Smooth muscle cell (in vitro differentiated cells): Measurements from ENCODE around the gene SEZ6L. TPM values are rescaled to one million over a fixed set of nuclear protein-coding genes. Genes with fewer than 3 reads are reported as not detected.

Experiments used
- DNase-seq: peaks from one replicate; lab custom pipeline; 2025; ENCODE audit not compliant: unreplicated experiment; lab: John Stamatoyannopoulos, UW
- H2AFZ ChIP-seq: fragments of 200-600 bp; sonication (generic); 2 replicates; pipeline ENCODE4 v1.6.0; 2016; ENCODE audit warnings: antibody characterized with exemption, low read depth, mild to moderate bottlenecking
- H3F3A ChIP-seq: fragments of 200-600 bp; sonication (generic); 2 replicates; pipeline ENCODE4 v1.6.0; 2017; ENCODE audit warnings: antibody characterized with exemption, low read depth
- H3K27ac ChIP-seq: fragments of 200-600 bp; sonication (generic); 2 replicates; pipeline ENCODE4 v1.5.1; 2016; ENCODE audit warnings: low read depth, mild to moderate bottlenecking
- H3K27me3 ChIP-seq: fragments of 200-600 bp; sonication (generic); 2 replicates; pipeline ENCODE4 v1.6.1; 2016; ENCODE audit warnings: low read depth, mild to moderate bottlenecking
- H3K36me3 ChIP-seq: fragments of 200-600 bp; sonication (generic); 2 replicates; pipeline ENCODE4 v1.5.1; 2016; ENCODE audit warnings: low read depth
- H3K4me1 ChIP-seq: fragments of 200-600 bp; sonication (generic); 2 replicates; pipeline ENCODE4 v1.5.1; 2016; ENCODE audit warnings: low read depth
- H3K4me2 ChIP-seq: fragments of 200-600 bp; sonication (generic); 2 replicates; pipeline ENCODE4 v1.6.0; 2016; ENCODE audit warnings: mild to moderate bottlenecking
- H3K4me3 ChIP-seq: fragments of 200-600 bp; sonication (generic); 2 replicates; pipeline ENCODE4 v1.5.1; 2016; ENCODE audit warnings: mild to moderate bottlenecking
- H3K79me2 ChIP-seq: fragments of 200-600 bp; sonication (generic); 2 replicates; pipeline ENCODE4 v1.6.0; 2016; ENCODE audit warnings: low read depth, mild to moderate bottlenecking
- H3K9ac ChIP-seq: fragments of 200-600 bp; sonication (generic); 2 replicates; pipeline ENCODE4 v1.6.0; 2016; ENCODE audit warnings: low read depth
- H3K9me3 ChIP-seq: fragments of 200-600 bp; sonication (generic); replicated peaks from 2 replicates; pipeline ENCODE4 v1.5.1; 2016; ENCODE audit warnings: low read depth
- H4K20me1 ChIP-seq: fragments of 200-600 bp; sonication (generic); 2 replicates; pipeline ENCODE4 v1.6.0; 2016; ENCODE audit warnings: low read depth
- CTCF ChIP-seq: fragments of 200-600 bp; sonication (generic); IDR thresholded peaks from 2 replicates; pipeline ENCODE4 v1.5.1; 2017; ENCODE audit warnings: borderline replicate concordance, mild to moderate bottlenecking, antibody characterized with exemption; ENCODE audit not compliant: insufficient read depth, poor library complexity, severe bottlenecking
- WGBS: methylation state at CpG from one replicate; pipeline ENCODE4 v1.1.7; 2016; ENCODE audit warnings: low lambda C conversion rate; 5-methylcytosine and 5-hydroxymethylcytosine counted together
- polyA plus RNA-seq: library from polyadenylated mRNA; unstranded; fragments of >200 nt; fragmentation: Nextera tagmentation; extraction: Ambion mirVana; gene quantifications from 2 replicates; pipeline ENCODE4 v1.2.1, GENCODE V29; 2016
- total RNA-seq: library from RNA; depleted of rRNA; stranded (reverse); fragments of >200 nt; gene quantifications from 2 replicates; pipeline ENCODE4 v1.2.3, GENCODE V29; 2014

Gene SEZ6L
- total and polyA plus RNA-seq, 2 experiments from 2014 or later: 2.1 TPM

- Histone ChIP-seq H3K9me3 (no peaks in the 10 kb centered on the region), H4K20me1 (no peaks in the 10 kb centered on the region), H3K4me3 (no peak overlapping the region), H2AFZ (no peak overlapping the region), H3K4me2 (no peak overlapping the region), H3K79me2 (no peaks in the 10 kb centered on the region), H3K4me1 (no peaks in the 10 kb centered on the region), H3K27ac (no peak overlapping the region), H3K9ac (no peak overlapping the region), H3F3A (no peaks in the 10 kb centered on the region), H3K36me3 (no peaks in the 10 kb centered on the region), H3K27me3 (peaks cover 3% of the 10 kb centered on the region)
- WGBS: 94% methylated on average over 2 of the region's 2 CpGs
- DNase-seq: no peak
- no peak for TF ChIP-seq CTCF
Observed at GRCh38 chr22:26283330-26283729, 114.1 kb downstream of the SEZ6L start.

GRCh38 chr22:26285632-26286031 is 116.4 kb downstream of the SEZ6L start:
- H3K9ac ChIP-seq: no peak overlapping the region
- DNase-seq: no peak

GRCh38 chr22:26286091-26286820 is 117.0 kb downstream of the SEZ6L start:
- Histone ChIP-seq H3K4me2 (no peak overlapping the region), H3K4me1 (no peaks in the 10 kb centered on the region), H3K27ac (no peak overlapping the region), H3K27me3 (no peaks in the 10 kb centered on the region), H3K79me2 (no peaks in the 10 kb centered on the region), H3K36me3 (no peaks in the 10 kb centered on the region), H4K20me1 (no peaks in the 10 kb centered on the region), H3K9ac (no peak overlapping the region), H3F3A (no peaks in the 10 kb centered on the region), H2AFZ (no peak overlapping the region), H3K9me3 (no peaks in the 10 kb centered on the region), H3K4me3 (no peak overlapping the region)
- DNase-seq: no peak
- 80% methylated on average over 10 of the region's 10 CpGs for WGBS
- no peak for TF ChIP-seq CTCF

More at GRCh38 chr22:26285632-26286031, 116.4 kb downstream of the SEZ6L start:
- H3K79me2 ChIP-seq: no peaks in the 10 kb centered on the region
- H3K27ac ChIP-seq: no peak overlapping the region
- no peak overlapping the region for H3K4me2 ChIP-seq
- TF ChIP-seq CTCF: no peak
- WGBS: 61% methylated on average over 5 of the region's 5 CpGs
- no peaks in the 10 kb centered on the region for H3K27me3 ChIP-seq
- H3K9me3 ChIP-seq: no peaks in the 10 kb centered on the region
- no peak overlapping the region for H3K4me3 ChIP-seq
- no peaks in the 10 kb centered on the region for H3F3A ChIP-seq
- no peaks in the 10 kb centered on the region for H4K20me1 ChIP-seq
- H3K4me1 ChIP-seq: no peaks in the 10 kb centered on the region
- H3K36me3 ChIP-seq: no peaks in the 10 kb centered on the region
- no peak overlapping the region for H2AFZ ChIP-seq
